ENCODE results near the gene BPTF.
"Not testable (repeated sequence)": the region's sequence is repeated elsewhere in the genome, so short reads cannot be mapped to it uniquely, and the experiment has no call there.

The BPTF gene

DNA sequence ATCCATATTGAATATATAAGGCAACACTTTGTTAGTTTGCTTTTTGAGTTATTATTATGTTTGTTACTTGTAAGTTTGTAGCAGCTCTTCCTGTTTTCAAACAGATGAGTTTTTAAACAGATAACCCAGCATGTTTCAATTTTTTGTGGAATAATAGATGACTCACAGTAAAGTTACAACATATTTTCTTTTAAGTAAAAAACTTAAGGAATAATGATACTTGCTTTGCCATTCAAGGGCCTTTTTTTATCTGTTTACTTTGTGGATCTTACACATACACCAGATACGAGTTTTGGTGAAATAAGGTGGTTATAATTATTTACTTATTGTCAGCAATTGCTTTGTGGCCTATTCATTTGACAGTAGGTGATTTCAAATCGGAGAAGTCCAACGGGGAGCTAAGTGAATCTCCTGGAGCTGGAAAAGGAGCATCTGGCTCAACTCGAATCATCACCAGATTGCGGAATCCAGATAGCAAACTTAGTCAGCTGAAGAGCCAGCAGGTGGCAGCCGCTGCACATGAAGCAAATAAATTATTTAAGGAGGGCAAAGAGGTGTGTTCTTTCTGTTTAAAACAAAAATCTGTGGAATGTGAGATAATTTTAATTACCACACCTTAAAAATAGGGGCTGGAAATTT lies 66.3 kb downstream of the BPTF start:
- Histone ChIP-seq H3K27ac (ENCODE audit: low read depth, low read length, severe bottlenecking) (no peak overlapping the region), H3K36me3 (ENCODE audit: control insufficient read depth, insufficient read depth, low read length) (peaks cover 52% of the 10 kb centered on the region), H3K4me1 (ENCODE audit: control insufficient read depth, insufficient read depth, low read length, poor library complexity, severe bottlenecking) (no peaks in the 10 kb centered on the region), H3K4me3 (ENCODE audit: extremely low read depth, insufficient read depth, low read length, poor library complexity, severe bottlenecking) (no peak overlapping the region), H3K9me3 (ENCODE audit: control insufficient read depth, low read length) (no peaks in the 10 kb centered on the region)
- 89 to 91% methylated on average over 4 of the region's 6 CpGs for WGBS, 2 experiments (ENCODE audit: insufficient coverage in 2 of 2)

DNA sequence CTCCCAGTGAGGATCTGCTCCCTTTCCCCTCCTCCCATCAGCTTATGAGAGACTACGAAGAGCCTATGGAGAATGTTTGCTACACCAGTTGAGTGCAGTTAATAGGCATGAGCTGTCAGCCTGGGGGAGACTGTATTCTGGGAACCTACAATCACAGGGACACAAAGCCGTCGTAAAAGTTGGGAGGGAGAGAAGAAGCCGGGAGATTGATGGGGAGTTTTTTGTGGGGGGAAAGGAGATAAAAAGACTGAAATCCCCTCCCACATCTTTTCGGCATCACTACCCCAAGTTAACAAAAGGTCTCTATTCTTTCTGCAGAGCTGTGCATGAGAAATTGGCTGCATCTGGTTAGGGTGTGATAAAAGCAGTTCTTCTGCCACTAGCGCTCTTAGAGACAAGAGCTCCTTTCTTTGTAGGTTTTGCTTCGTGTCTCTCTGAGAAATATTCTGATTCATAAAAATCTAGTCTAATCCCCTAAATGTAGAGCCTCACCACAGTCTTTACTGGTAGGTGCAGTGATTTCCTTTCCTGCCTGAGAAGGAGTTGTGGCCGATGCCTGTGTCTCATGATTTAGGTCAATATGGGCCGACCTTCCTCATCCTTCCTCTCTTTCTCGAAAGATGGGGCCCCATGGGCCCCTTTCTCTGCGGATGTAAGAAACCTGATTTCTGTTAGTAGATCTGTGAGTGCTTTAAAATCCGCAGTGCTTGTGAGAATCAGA lies 77.4 kb downstream of the BPTF start:
- Histone ChIP-seq H3K9me3 (ENCODE audit: control insufficient read depth, low read length) (no peaks in the 10 kb centered on the region), H3K36me3 (ENCODE audit: control insufficient read depth, insufficient read depth, low read length) (peaks cover 76% of the 10 kb centered on the region), H3K4me1 (ENCODE audit: control insufficient read depth, insufficient read depth, low read length, poor library complexity, severe bottlenecking) (no peaks in the 10 kb centered on the region), H3K27ac (ENCODE audit: low read depth, low read length, severe bottlenecking) (peak overlapping the region; percentile 32), H3K4me3 (ENCODE audit: extremely low read depth, insufficient read depth, low read length, poor library complexity, severe bottlenecking) (no peak overlapping the region)
- 93 to 96% methylated on average over 3 of the region's 12 CpGs for WGBS, 2 experiments (ENCODE audit: insufficient coverage in 2 of 2)

DNA sequence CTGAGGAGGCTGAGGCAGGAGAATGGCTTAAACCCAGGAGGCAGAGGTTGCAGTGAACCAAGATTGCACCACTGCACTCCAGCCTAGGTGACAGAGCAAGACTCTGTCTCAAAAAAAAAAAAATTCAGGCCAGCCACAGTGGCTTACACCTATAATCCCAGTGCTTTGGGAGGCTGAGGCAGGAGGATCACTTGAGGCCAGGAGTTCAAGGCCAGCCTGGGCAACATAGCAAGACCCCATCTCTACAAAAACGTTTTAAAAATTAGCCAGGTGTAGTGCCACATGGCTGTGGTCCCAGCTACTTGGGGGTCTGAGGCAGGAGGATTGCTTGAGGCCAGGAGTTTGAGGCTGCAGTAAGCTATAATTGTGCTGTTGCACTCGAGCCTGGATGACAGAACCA lies 80.0 kb downstream of the BPTF start:
- WGBS, 2 experiments (ENCODE audit: insufficient coverage in 2 of 2) = no CpG with 5 or more reads among the region's 2 CpGs
- not testable (repeated sequence) for H3K27ac ChIP-seq (ENCODE audit: low read depth, low read length, severe bottlenecking); H3K4me1 ChIP-seq (ENCODE audit: control insufficient read depth, insufficient read depth, low read length, poor library complexity, severe bottlenecking); H3K9me3 ChIP-seq (ENCODE audit: control insufficient read depth, low read length); H3K4me3 ChIP-seq (ENCODE audit: extremely low read depth, insufficient read depth, low read length, poor library complexity, severe bottlenecking)
- H3K36me3 ChIP-seq (ENCODE audit: control insufficient read depth, insufficient read depth, low read length) = peaks cover 71% of the 10 kb centered on the region

DNA sequence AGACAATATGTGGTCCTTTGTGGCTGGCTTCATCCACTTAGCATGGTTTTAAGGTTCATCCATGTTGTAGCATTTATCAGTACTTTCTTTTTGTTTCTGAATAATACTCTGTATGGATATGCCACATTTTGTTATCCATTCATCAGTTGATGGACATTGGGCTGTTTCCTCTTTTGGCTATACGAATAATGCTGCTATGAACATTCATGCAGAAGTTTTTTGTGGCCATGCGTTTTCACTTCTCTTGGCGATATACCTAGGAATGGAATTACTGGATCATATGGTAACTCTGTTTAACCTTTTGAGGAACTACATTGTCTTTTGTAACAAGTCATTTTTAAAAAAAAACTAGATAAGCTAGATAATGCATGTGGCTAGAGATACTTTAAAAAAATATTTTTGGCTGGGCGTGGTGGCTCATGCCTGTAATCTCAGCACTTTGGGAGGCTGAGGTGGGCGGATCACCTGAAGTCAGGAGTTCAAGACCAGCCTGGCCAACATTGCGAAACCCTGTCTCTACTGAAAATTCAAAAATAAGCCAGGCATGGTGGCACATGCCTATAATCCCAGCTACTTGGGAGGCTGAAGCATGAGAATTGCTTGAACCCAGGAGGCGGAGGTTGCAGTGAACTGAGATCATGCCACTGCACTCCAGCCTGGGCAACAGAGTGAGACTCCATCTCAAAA lies 85.0 kb downstream of the BPTF start:
- not testable (repeated sequence) for H3K9me3 ChIP-seq (ENCODE audit: control insufficient read depth, low read length); H3K27ac ChIP-seq (ENCODE audit: low read depth, low read length, severe bottlenecking); H3K4me3 ChIP-seq (ENCODE audit: extremely low read depth, insufficient read depth, low read length, poor library complexity, severe bottlenecking); H3K4me1 ChIP-seq (ENCODE audit: control insufficient read depth, insufficient read depth, low read length, poor library complexity, severe bottlenecking)
- H3K36me3 ChIP-seq (ENCODE audit: control insufficient read depth, insufficient read depth, low read length) = peaks cover 76% of the 10 kb centered on the region
- 90 to 98% methylated on average over 4 to 6 of the region's 7 CpGs for WGBS, 2 experiments (ENCODE audit: insufficient coverage in 2 of 2)

DNA sequence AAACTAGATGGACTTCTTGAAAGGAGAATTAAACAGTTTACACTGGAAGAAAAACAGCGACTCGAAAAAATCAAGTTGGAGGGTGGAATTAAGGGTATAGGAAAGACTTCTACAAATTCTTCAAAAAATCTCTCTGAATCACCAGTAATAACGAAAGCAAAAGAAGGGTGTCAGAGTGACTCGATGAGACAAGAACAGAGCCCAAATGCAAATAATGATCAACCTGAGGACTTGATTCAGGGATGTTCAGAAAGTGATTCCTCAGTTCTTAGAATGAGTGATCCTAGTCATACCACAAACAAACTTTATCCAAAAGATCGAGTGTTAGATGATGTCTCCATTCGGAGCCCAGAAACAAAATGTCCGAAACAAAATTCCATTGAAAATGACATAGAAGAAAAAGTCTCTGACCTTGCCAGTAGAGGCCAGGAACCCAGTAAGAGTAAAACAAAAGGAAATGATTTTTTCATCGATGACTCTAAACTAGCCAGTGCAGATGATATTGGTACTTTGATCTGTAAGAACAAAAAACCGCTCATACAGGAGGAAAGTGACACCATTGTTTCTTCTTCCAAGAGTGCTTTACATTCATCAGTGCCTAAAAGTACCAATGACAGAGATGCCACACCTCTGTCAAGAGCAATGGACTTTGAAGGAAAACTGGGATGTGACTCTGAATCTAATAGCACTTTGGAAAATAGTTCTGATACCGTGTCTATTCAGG lies 85.9 kb downstream of the BPTF start:
- no peak overlapping the region for H3K4me3 ChIP-seq (ENCODE audit: extremely low read depth, insufficient read depth, low read length, poor library complexity, severe bottlenecking)
- no peak overlapping the region for H3K27ac ChIP-seq (ENCODE audit: low read depth, low read length, severe bottlenecking)
- H3K9me3 ChIP-seq (ENCODE audit: control insufficient read depth, low read length) = no peaks in the 10 kb centered on the region
- peaks cover 76% of the 10 kb centered on the region for H3K36me3 ChIP-seq (ENCODE audit: control insufficient read depth, insufficient read depth, low read length)
- 92 to 97% methylated on average over 6 of the region's 10 CpGs for WGBS, 2 experiments (ENCODE audit: insufficient coverage in 2 of 2)
- no peaks in the 10 kb centered on the region for H3K4me1 ChIP-seq (ENCODE audit: control insufficient read depth, insufficient read depth, low read length, poor library complexity, severe bottlenecking)

DNA sequence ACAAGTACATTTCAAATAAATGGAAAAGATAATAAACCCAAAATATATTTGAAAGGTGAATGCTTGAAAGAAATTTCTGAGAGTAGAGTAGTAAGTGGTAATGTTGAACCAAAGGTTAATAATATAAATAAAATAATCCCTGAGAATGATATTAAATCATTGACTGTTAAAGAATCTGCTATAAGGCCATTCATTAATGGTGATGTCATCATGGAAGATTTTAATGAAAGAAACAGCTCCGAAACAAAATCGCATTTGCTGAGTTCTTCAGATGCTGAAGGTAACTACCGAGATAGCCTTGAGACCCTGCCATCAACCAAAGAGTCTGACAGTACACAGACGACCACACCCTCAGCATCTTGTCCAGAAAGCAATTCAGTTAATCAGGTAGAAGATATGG lies 86.8 kb downstream of the BPTF start:
- Histone ChIP-seq H3K4me3 (ENCODE audit: extremely low read depth, insufficient read depth, low read length, poor library complexity, severe bottlenecking) (no peak overlapping the region), H3K27ac (ENCODE audit: low read depth, low read length, severe bottlenecking) (no peak overlapping the region), H3K4me1 (ENCODE audit: control insufficient read depth, insufficient read depth, low read length, poor library complexity, severe bottlenecking) (no peaks in the 10 kb centered on the region), H3K36me3 (ENCODE audit: control insufficient read depth, insufficient read depth, low read length) (peaks cover 74% of the 10 kb centered on the region), H3K9me3 (ENCODE audit: control insufficient read depth, low read length) (no peaks in the 10 kb centered on the region)
- WGBS, 2 experiments (ENCODE audit: insufficient coverage in 2 of 2) = 100% methylated on average over 2 of the region's 4 CpGs; no CpG with 5 or more reads in 1 of the 2 experiments

DNA sequence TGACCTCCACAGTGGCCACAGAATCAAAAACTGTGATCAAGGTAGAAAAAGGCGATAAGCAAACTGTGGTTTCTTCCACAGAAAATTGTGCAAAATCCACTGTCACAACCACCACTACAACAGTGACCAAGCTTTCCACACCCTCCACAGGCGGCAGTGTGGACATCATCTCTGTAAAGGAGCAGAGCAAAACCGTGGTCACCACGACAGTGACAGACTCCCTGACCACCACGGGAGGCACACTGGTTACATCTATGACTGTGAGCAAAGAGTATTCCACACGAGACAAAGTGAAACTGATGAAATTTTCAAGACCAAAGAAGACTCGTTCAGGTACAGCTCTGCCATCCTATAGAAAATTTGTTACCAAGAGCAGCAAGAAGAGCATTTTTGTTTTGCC lies 87.4 kb downstream of the BPTF start:
- Histone ChIP-seq H3K9me3 (ENCODE audit: control insufficient read depth, low read length) (no peaks in the 10 kb centered on the region), H3K4me1 (ENCODE audit: control insufficient read depth, insufficient read depth, low read length, poor library complexity, severe bottlenecking) (no peaks in the 10 kb centered on the region), H3K4me3 (ENCODE audit: extremely low read depth, insufficient read depth, low read length, poor library complexity, severe bottlenecking) (no peak overlapping the region), H3K36me3 (ENCODE audit: control insufficient read depth, insufficient read depth, low read length) (peaks cover 72% of the 10 kb centered on the region), H3K27ac (ENCODE audit: low read depth, low read length, severe bottlenecking) (no peak overlapping the region)
- 91 to 93% methylated on average over 4 to 6 of the region's 7 CpGs for WGBS, 2 experiments (ENCODE audit: insufficient coverage in 2 of 2)

DNA sequence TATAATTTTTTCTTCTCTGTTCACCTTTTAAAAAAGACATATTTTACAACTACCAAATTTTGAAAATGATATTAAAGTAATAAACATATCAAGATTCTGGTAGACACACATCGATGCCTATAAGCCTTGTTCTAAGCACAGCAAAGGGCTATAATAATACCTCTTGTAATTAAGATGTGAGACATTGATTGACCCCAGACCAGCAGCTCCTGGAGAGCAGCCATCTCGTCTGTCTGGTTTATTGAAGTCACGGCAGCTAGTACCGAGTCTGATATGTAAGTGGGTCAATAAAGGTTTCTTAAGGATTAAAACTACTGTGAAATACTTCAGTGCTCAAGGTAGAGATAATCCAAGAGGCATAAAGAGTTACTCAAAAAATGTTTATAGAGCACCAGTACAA lies 94.9 kb downstream of the BPTF start:
- H3K9me3 ChIP-seq (ENCODE audit: control insufficient read depth, low read length) = no peaks in the 10 kb centered on the region
- H3K27ac ChIP-seq (ENCODE audit: low read depth, low read length, severe bottlenecking) = no peak overlapping the region
- H3K36me3 ChIP-seq (ENCODE audit: control insufficient read depth, insufficient read depth, low read length) = peaks cover 74% of the 10 kb centered on the region
- H3K4me3 ChIP-seq (ENCODE audit: extremely low read depth, insufficient read depth, low read length, poor library complexity, severe bottlenecking) = no peak overlapping the region
- WGBS, 2 experiments (ENCODE audit: insufficient coverage in 2 of 2) = 92 to 100% methylated on average over 3 of the region's 4 CpGs
- H3K4me1 ChIP-seq (ENCODE audit: control insufficient read depth, insufficient read depth, low read length, poor library complexity, severe bottlenecking) = no peaks in the 10 kb centered on the region

DNA sequence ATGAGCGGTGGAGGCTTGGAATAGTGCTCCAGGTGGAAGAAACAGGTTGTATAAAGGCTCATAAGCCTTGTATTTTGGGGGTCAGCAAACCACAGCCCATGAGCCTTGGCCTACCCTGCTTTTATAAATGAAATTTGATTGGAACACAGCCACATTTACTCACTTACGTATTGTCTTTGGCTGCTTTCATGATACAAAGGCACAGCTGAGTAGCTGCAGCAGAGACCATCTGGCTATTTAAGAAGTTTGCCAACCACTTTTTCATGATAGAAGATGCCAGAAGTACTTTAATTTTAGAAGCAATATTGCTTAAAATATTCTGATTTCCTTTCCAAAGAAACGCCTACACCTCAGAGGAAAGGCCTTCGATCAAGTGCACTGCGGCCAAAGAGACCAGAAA lies 97.2 kb downstream of the BPTF start:
- H3K4me1 ChIP-seq (ENCODE audit: control insufficient read depth, insufficient read depth, low read length, poor library complexity, severe bottlenecking) = no peaks in the 10 kb centered on the region
- no peaks in the 10 kb centered on the region for H3K9me3 ChIP-seq (ENCODE audit: control insufficient read depth, low read length)
- 90 to 98% methylated on average over 3 to 4 of the region's 5 CpGs for WGBS, 2 experiments (ENCODE audit: insufficient coverage in 2 of 2)
- H3K36me3 ChIP-seq (ENCODE audit: control insufficient read depth, insufficient read depth, low read length) = peaks cover 73% of the 10 kb centered on the region
- H3K4me3 ChIP-seq (ENCODE audit: extremely low read depth, insufficient read depth, low read length, poor library complexity, severe bottlenecking) = no peak overlapping the region
- no peak overlapping the region for H3K27ac ChIP-seq (ENCODE audit: low read depth, low read length, severe bottlenecking)

DNA sequence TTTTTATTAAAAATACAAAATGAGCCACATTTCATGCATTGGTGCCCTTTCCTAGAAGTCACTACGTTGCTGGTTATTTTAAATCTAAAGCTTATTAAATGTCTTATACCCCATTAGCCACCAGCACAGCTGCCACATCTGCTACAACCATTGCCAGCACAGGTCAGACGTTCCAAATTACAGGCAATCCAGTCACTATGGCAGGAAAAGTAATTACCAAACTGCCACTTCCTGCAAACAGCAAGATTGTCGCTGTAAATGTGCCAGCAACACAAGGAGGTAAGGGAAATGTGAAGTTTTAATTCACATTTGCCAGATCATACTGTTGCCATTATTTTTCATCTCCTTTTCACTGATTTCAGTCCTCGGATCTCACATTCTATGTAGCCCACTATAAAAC lies 103.5 kb downstream of the BPTF start:
- H3K9me3 ChIP-seq (ENCODE audit: control insufficient read depth, low read length); H3K4me3 ChIP-seq (ENCODE audit: extremely low read depth, insufficient read depth, low read length, poor library complexity, severe bottlenecking); H3K4me1 ChIP-seq (ENCODE audit: control insufficient read depth, insufficient read depth, low read length, poor library complexity, severe bottlenecking); H3K27ac ChIP-seq (ENCODE audit: low read depth, low read length, severe bottlenecking): not testable (repeated sequence)
- peaks cover 80% of the 10 kb centered on the region for H3K36me3 ChIP-seq (ENCODE audit: control insufficient read depth, insufficient read depth, low read length)
- WGBS, 2 experiments (ENCODE audit: insufficient coverage in 2 of 2) = 86% methylated on average over 1 of the region's 4 CpGs; no CpG with 5 or more reads in 1 of the 2 experiments
